CD4-positive, alpha-beta T cell (primary cell): Measurements from ENCODE around the gene POLE. TPM values are rescaled to one million over a fixed set of nuclear protein-coding genes. Genes with fewer than 3 reads are reported as not detected.

Experiments used
- ATAC-seq: fragments of 200-7000 bp; cut with Tn5 transposase; one replicate; pipeline ENCODE4 v1.10.0; 2022; ENCODE audit warnings: mild to moderate bottlenecking; ENCODE audit not compliant: poor library complexity
- CTCF ChIA-PET: fragments of 350-600 bp; sonication (Branson Sonifier 250); formaldehyde crosslinking; loops from one replicate; lab custom pipeline; 2021; ENCODE audit warnings: antibody characterized with exemption, inconsistent platforms; lab: Charles Lee
- POLR2A ChIA-PET: fragments of 350-600 bp; sonication (Branson Sonifier 250); formaldehyde crosslinking; loops from one replicate; lab custom pipeline; 2021; ENCODE audit warnings: antibody characterized with exemption, inconsistent platforms; lab: Charles Lee
- DNase-seq, 14 experiments: peaks; one replicate each; pipeline ENCODE4 v3.0.0-alpha.2; 2013 to 2020; ENCODE audit warnings: mixed read lengths in 2 of 14
- H3K27ac ChIP-seq, 2 donors: one replicate each; pipeline versions ENCODE4 v1.5.1 to v1.7.0; 2013; ENCODE audit warnings: low read length in 2 of 2, low read depth in 1 of 2, mild to moderate bottlenecking in 1 of 2
- H3K27me3 ChIP-seq, 2 experiments: 1 replicate in 1 of 2; 2 replicates in 1 of 2; pipeline versions ENCODE4 v1.6.1 to v1.7.0; 2013; ENCODE audit warnings: low read length in 2 of 2, control low read depth in 1 of 2, mild to moderate bottlenecking in 1 of 2, moderate library complexity in 1 of 2; ENCODE audit not compliant: insufficient read depth in 2 of 2, control insufficient read depth in 1 of 2
- H3K36me3 ChIP-seq: one replicate; pipeline ENCODE4 v1.6.1; 2013; ENCODE audit warnings: low read length, control low read depth; ENCODE audit not compliant: insufficient read depth
- H3K4me1 ChIP-seq: one replicate; pipeline ENCODE4 v1.6.1; 2013; ENCODE audit warnings: low read length, control low read depth; ENCODE audit not compliant: insufficient read depth
- H3K4me3 ChIP-seq: one replicate; pipeline ENCODE4 v1.5.1; 2013; ENCODE audit warnings: mild to moderate bottlenecking, low read length, moderate library complexity
- H3K9me3 ChIP-seq, 2 experiments: 1 replicate in 1 of 2; 2 replicates in 1 of 2; pipeline versions ENCODE4 v1.6.1 to v1.7.0; 2013; ENCODE audit warnings: low read length in 2 of 2, mild to moderate bottlenecking in 2 of 2, control low read depth in 1 of 2, moderate library complexity in 1 of 2; ENCODE audit not compliant: control insufficient read depth in 1 of 2, insufficient read depth in 1 of 2
- H3K27ac Mint-ChIP-seq: one replicate; pipeline ENCODE4 v1.8.0; 2020; ENCODE audit warnings: mixed read lengths
- H3K27me3 Mint-ChIP-seq: one replicate; pipeline ENCODE4 v1.8.0; 2021; ENCODE audit warnings: mixed read lengths
- H3K36me3 Mint-ChIP-seq: one replicate; pipeline ENCODE4 v1.8.0; 2021; ENCODE audit warnings: low read depth, mixed read lengths
- H3K4me1 Mint-ChIP-seq: one replicate; pipeline ENCODE4 v1.8.0; 2021; ENCODE audit warnings: low read depth, mixed read lengths
- H3K4me3 Mint-ChIP-seq: one replicate; pipeline ENCODE4 v1.8.0; 2020; ENCODE audit warnings: mild to moderate bottlenecking, mixed read lengths
- H3K9me3 Mint-ChIP-seq: one replicate; pipeline ENCODE4 v1.8.0; 2020; ENCODE audit warnings: mixed read lengths
- CTCF ChIP-seq: fragments of 200-600 bp; IDR thresholded peaks from one replicate; pipeline ENCODE4 v1.8.0; 2022; ENCODE audit warnings: antibody characterized with exemption, mild to moderate bottlenecking
- intact Hi-C, 2 experiments: fragments of 100-400 bp; cut with DNase I in 1 of 2; cut with micrococcal nuclease in 1 of 2; formaldehyde crosslinking; loops; one replicate each; pipeline versions ENCODE4 v1.15.1 to v1.9.0; 2023 to 2025; cut with DNase I, micrococcal nuclease
- total RNA-seq, 174 experiments: library from RNA in 2 of 174; stranded (reverse) in 2 of 174; gene quantifications; one replicate each; pipeline ENCODE4 v1.2.3 and lab custom pipeline; 2021 to 2026

The POLE gene
- total RNA-seq, 2 experiments from 2014 or later = 41.8 to 46.1 TPM

- no peaks in the 10 kb centered on the region for H3K9me3 Mint-ChIP-seq
- Histone ChIP-seq H3K27me3 (no peaks in the 10 kb centered on the region), H3K4me3 (no peak overlapping the region), H3K27ac (no peak overlapping the region), H3K9me3 (no peaks in the 10 kb centered on the region), H3K36me3 (peaks cover 84% of the 10 kb centered on the region), H3K4me1 (no peaks in the 10 kb centered on the region)
- DNase-seq (no peak), ATAC-seq (no peak)
- CTCF ChIA-PET = no interaction called here
- no peak for TF ChIP-seq CTCF
- H3K4me1 Mint-ChIP-seq = no peaks in the 10 kb centered on the region
- H3K27ac Mint-ChIP-seq = no peak overlapping the region
- intact Hi-C loops = no loop called here
- H3K36me3 Mint-ChIP-seq = peaks cover 79% of the 10 kb centered on the region
- no peak overlapping the region for H3K4me3 Mint-ChIP-seq
- no peaks in the 10 kb centered on the region for H3K27me3 Mint-ChIP-seq
- POLR2A ChIA-PET = no interaction called here
These were observed 36.6 kb upstream of the POLE start for GRCh38 chr12:132723764-132724140.

GRCh38 chr12:132723015-132723763, 36.0 kb upstream of the POLE start:
- ChIA-PET POLR2A (no interaction called here), CTCF (no interaction called here)
- DNase-seq (peak in 1 of 14 experiments; percentile 12), ATAC-seq (no peak)
- H3K4me1 Mint-ChIP-seq = no peaks in the 10 kb centered on the region
- H3K4me1 ChIP-seq = no peaks in the 10 kb centered on the region
- TF ChIP-seq CTCF = no peak
- no peak overlapping the region for H3K27ac ChIP-seq
- no peaks in the 10 kb centered on the region for H3K27me3 Mint-ChIP-seq
- H3K4me3 Mint-ChIP-seq = no peak overlapping the region
- peaks cover 75% of the 10 kb centered on the region for H3K36me3 Mint-ChIP-seq
- no peak overlapping the region for H3K27ac Mint-ChIP-seq
- H3K9me3 ChIP-seq = no peaks in the 10 kb centered on the region
- no peaks in the 10 kb centered on the region for H3K9me3 Mint-ChIP-seq
- no peaks in the 10 kb centered on the region for H3K27me3 ChIP-seq
- intact Hi-C loops = no loop called here
- H3K4me3 ChIP-seq = no peak overlapping the region
- H3K36me3 ChIP-seq = peaks cover 82% of the 10 kb centered on the region

- Mint-ChIP-seq H3K27ac (no peak overlapping the region), H3K36me3 (peaks cover 67% of the 10 kb centered on the region)
- CTCF ChIA-PET = no interaction called here
These were observed 33.6 kb upstream of the POLE start for GRCh38 chr12:132720606-132721345.

More at GRCh38 chr12:132720606-132721345, 33.6 kb upstream of the POLE start:
- Mint-ChIP-seq H3K4me3 (no peak overlapping the region), H3K27me3 (no peaks in the 10 kb centered on the region), H3K9me3 (no peaks in the 10 kb centered on the region), H3K4me1 (no peaks in the 10 kb centered on the region)
- Histone ChIP-seq H3K27me3 (no peaks in the 10 kb centered on the region), H3K27ac (no peak overlapping the region), H3K4me1 (no peaks in the 10 kb centered on the region), H3K36me3 (peaks cover 82% of the 10 kb centered on the region), H3K4me3 (no peak overlapping the region), H3K9me3 (no peaks in the 10 kb centered on the region)
- ATAC-seq = no peak
- POLR2A ChIA-PET = interaction anchor here (1.0 kb wide), 1 partner anchor 10 kb away, joined by 3 read pairs; the partner anchor contains the start of gene PGAM5
- no peak for TF ChIP-seq CTCF
- intact Hi-C loops = no loop called here
- peak in 1 of 14 experiments; percentile 9 for DNase-seq
